PC-9 (cell line): Measurements from ENCODE around the gene ITIH4. TPM values are rescaled to one million over a fixed set of nuclear protein-coding genes. Genes with fewer than 3 reads are reported as not detected.

Source experiments
- BruUV-seq: library from RNA; stranded (reverse); fragments of 400-500 nt; replicated peaks from 2 replicates; lab custom pipeline; 2021; lab: Mats Ljungman, UMichigan
- CTCF ChIA-PET: fragments of 300-600 bp; sonication (Branson Sonifier 250); formaldehyde crosslinking; loops from one replicate; lab custom pipeline; 2022; ENCODE audit warnings: antibody characterized with exemption; lab: Charles Lee
- POLR2A ChIA-PET: fragments of 300-600 bp; sonication (Branson Sonifier 250); formaldehyde crosslinking; loops from one replicate; lab custom pipeline; 2022; ENCODE audit warnings: antibody characterized with exemption; ENCODE audit not compliant: unreplicated experiment; lab: Charles Lee
- DNase-seq, 2 experiments: peaks; one replicate each; pipeline versions ENCODE4 v3.0.0 to v3.0.0-alpha.2; 2015 to 2022; ENCODE audit warnings: mixed read lengths in 1 of 2
- H2AFZ ChIP-seq: fragments of 200-600 bp; sonication (generic); 2 replicates; pipeline ENCODE4 v1.8.1; 2017; ENCODE audit warnings: antibody characterized with exemption
- H3F3A ChIP-seq: fragments of 200-600 bp; sonication (generic); 2 replicates; pipeline ENCODE4 v1.8.1; 2017; ENCODE audit warnings: antibody characterized with exemption, mild to moderate bottlenecking, low read depth; ENCODE audit not compliant: insufficient read depth
- H3K27ac ChIP-seq: fragments of 200-600 bp; sonication (generic); 2 replicates; pipeline ENCODE4 v1.6.1; 2016; ENCODE audit warnings: mixed run types
- H3K27me3 ChIP-seq: fragments of 200-600 bp; sonication (generic); 2 replicates; pipeline ENCODE4 v1.6.1; 2016; ENCODE audit warnings: low read depth, mixed run types; ENCODE audit not compliant: insufficient read depth
- H3K36me3 ChIP-seq: fragments of 200-600 bp; sonication (generic); 2 replicates; pipeline ENCODE4 v1.6.1; 2016; ENCODE audit warnings: low read depth, mixed run types
- H3K4me1 ChIP-seq: fragments of 200-600 bp; sonication (generic); replicated peaks from 2 replicates; pipeline ENCODE4 v1.6.1; 2016; ENCODE audit warnings: mixed run types; ENCODE audit not compliant: insufficient read depth
- H3K4me2 ChIP-seq: fragments of 200-600 bp; sonication (generic); 2 replicates; pipeline ENCODE4 v1.6.1; 2017; ENCODE audit warnings: mixed run types
- H3K4me3 ChIP-seq: fragments of 200-600 bp; sonication (generic); 2 replicates; pipeline ENCODE4 v1.6.1; 2016; ENCODE audit warnings: mixed run types
- H3K79me2 ChIP-seq: fragments of 200-600 bp; sonication (generic); 2 replicates; pipeline ENCODE4 v1.6.1; 2017; ENCODE audit warnings: low read depth, mixed run types
- H3K9me2 ChIP-seq: fragments of 200-600 bp; sonication (generic); 2 replicates; pipeline ENCODE4 v1.8.1; 2017; ENCODE audit warnings: mild to moderate bottlenecking; ENCODE audit not compliant: insufficient read depth
- H3K9me3 ChIP-seq: fragments of 200-600 bp; sonication (generic); 2 replicates; pipeline ENCODE4 v1.8.1; 2016; ENCODE audit warnings: low read depth; ENCODE audit not compliant: insufficient read depth
- H4K20me1 ChIP-seq: fragments of 200-600 bp; sonication (generic); 2 replicates; pipeline ENCODE4 v1.8.1; 2017; ENCODE audit not compliant: insufficient read depth
- CTCF ChIP-seq: fragments of 200-600 bp; sonication (generic); conservative IDR thresholded peaks from 2 replicates; pipeline ENCODE4 v1.6.1; 2017; ENCODE audit warnings: mixed run types, antibody characterized with exemption, mild to moderate bottlenecking, moderate library complexity
- EZH2 ChIP-seq: fragments of 200-600 bp; sonication (generic); IDR thresholded peaks from 2 replicates; pipeline ENCODE4 v1.8.0; 2017; ENCODE audit warnings: antibody characterized with exemption, low read depth
- intact Hi-C: fragments of 100-400 bp; cut with micrococcal nuclease; formaldehyde crosslinking; loops from one replicate; pipeline ENCODE4 v1.10.0; 2022; ENCODE audit not compliant: unreplicated experiment
- total RNA-seq: library from RNA; stranded (reverse); gene quantifications from 2 replicates; pipeline ENCODE4 v1.2.3, GENCODE V29; 2021

ITIH4 gene
- total RNA-seq, 1 experiment from 2014 or later, result 2.5 TPM

- H3K27ac ChIP-seq, result no peak overlapping the region
- no peak overlapping the region for H3K4me3 ChIP-seq
- H3K9me2 ChIP-seq, result no peaks in the 10 kb centered on the region
- BruUV-seq, result no TSS peak
- 0 out of 2 replicates have a peak, but pooled peaks cover 3% of the 10 kb centered on the region for H4K20me1 ChIP-seq
- no peaks in the 10 kb centered on the region for H3K36me3 ChIP-seq
- no peak for DNase-seq
- H3K27me3 ChIP-seq, result no peaks in the 10 kb centered on the region
- H3K79me2 ChIP-seq, result no peaks in the 10 kb centered on the region
- H3K9me3 ChIP-seq, result no peaks in the 10 kb centered on the region
- no peak overlapping the region for H2AFZ ChIP-seq
- intact Hi-C loops, result no loop called here
- CTCF ChIA-PET, result no interaction called here
- POLR2A ChIA-PET, result no interaction called here
- H3K4me2 ChIP-seq, result no peak overlapping the region
- H3K4me1 ChIP-seq, result no peaks in the 10 kb centered on the region
- no peaks in the 10 kb centered on the region for H3F3A ChIP-seq
- TF ChIP-seq EZH2 (no peak), CTCF (no peak)
Measured at GRCh38 chr3:52847241-52847640, 16.8 kb upstream of the ITIH4 start.

GRCh38 chr3:52846432-52846965, 16.0 kb upstream of the ITIH4 start:
- Histone ChIP-seq H2AFZ (no peak overlapping the region), H3K4me2 (no peak overlapping the region), H3K27me3 (no peaks in the 10 kb centered on the region), H3F3A (no peaks in the 10 kb centered on the region), H3K79me2 (no peaks in the 10 kb centered on the region), H3K36me3 (no peaks in the 10 kb centered on the region), H3K4me1 (no peaks in the 10 kb centered on the region), H3K9me3 (no peaks in the 10 kb centered on the region), H3K9me2 (no peaks in the 10 kb centered on the region), H3K27ac (no peak overlapping the region), H3K4me3 (no peak overlapping the region), H4K20me1 (0 out of 2 replicates have a peak, but pooled peaks cover 3% of the 10 kb centered on the region)
- no peak for DNase-seq
- no TSS peak for BruUV-seq
- ChIA-PET CTCF (no interaction called here), POLR2A (no interaction called here)
- intact Hi-C loops, result no loop called here
- TF ChIP-seq CTCF, result no peak
- no peak for TF ChIP-seq EZH2

GRCh38 chr3:52845691-52846431, 15.4 kb upstream of the ITIH4 start:
- Histone ChIP-seq H3K4me1 (no peaks in the 10 kb centered on the region), H3K4me3 (no peak overlapping the region), H2AFZ (no peak overlapping the region), H3K36me3 (no peaks in the 10 kb centered on the region), H3F3A (no peaks in the 10 kb centered on the region), H3K27ac (no peak overlapping the region), H3K4me2 (no peak overlapping the region), H3K9me2 (no peaks in the 10 kb centered on the region), H3K9me3 (no peaks in the 10 kb centered on the region), H3K79me2 (no peaks in the 10 kb centered on the region), H4K20me1 (no peaks in the 10 kb centered on the region), H3K27me3 (no peaks in the 10 kb centered on the region)
- intact Hi-C loops, result no loop called here
- TF ChIP-seq CTCF (peak; percentile 65), EZH2 (no peak)
- CTCF ChIA-PET, result interaction anchor here (0.6 kb wide), 1 partner anchor 226 kb away, joined by 9 read pairs; no protein-coding TSS in a partner anchor
- DNase-seq, result no peak
- POLR2A ChIA-PET, result no interaction called here
- BruUV-seq, result no TSS peak
